NB4 (cell line): ENCODE data around the gene GALNTL6.

ENCODE experiments used
- DNase-seq: peaks from one replicate; pipeline ENCODE4 v3.0.0; 2010; ENCODE audit warnings: low read depth
- H3K4me3 ChIP-seq: one replicate; pipeline ENCODE4 v1.5.1; 2011; ENCODE audit warnings: mild to moderate bottlenecking, low read depth, low read length, moderate library complexity
- CTCF ChIP-seq: IDR thresholded peaks from one replicate; pipeline ENCODE4 v1.5.1; 2012; ENCODE audit warnings: low read depth, low read length
- MYC ChIP-seq: IDR thresholded peaks from 2 replicates; pipeline ENCODE4 v1.6.1; 2011; ENCODE audit warnings: low read depth, low read length
- POLR2A ChIP-seq: IDR thresholded peaks from 2 replicates; pipeline ENCODE4 v1.6.1; 2011; ENCODE audit warnings: mild to moderate bottlenecking; ENCODE audit not compliant: insufficient read length; ENCODE audit errors: extremely low read depth
- TF ChIP-seq, protein P1 (sequence below): IDR thresholded peaks from 2 replicates; pipeline ENCODE4 v1.6.1; 2011; ENCODE audit warnings: low read depth, low read length

Gene GALNTL6

GRCh38 chr4:172045981-172046380 is 232.8 kb downstream of the GALNTL6 start:
- TF ChIP-seq POLR2A (no peak), MYC (no peak), CTCF (no peak)
- TF ChIP-seq, protein P1, sequence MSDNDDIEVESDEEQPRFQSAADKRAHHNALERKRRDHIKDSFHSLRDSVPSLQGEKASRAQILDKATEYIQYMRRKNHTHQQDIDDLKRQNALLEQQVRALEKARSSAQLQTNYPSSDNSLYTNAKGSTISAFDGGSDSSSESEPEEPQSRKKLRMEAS = no peak
- no peak for DNase-seq
- H3K4me3 ChIP-seq = no peak overlapping the region

DNA sequence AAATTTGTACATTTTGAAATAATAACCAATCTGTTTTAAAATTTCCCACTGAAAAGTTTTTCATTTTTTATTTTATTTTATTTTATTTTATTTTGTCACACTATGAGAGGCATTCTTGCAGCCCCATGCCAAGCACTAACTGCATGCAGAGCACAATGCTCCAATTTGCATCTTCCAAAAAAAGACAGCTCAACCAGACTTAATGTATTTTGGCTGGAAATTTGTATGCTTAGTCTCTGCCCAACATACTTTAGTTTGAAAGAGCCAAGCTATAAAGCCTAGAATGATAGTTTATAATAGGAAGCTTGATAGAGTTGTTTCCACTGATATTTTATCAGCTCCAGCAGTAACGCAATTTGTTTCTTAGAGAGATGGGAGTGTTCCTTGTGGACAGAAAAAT is 235.5 kb downstream of the GALNTL6 start:
- H3K4me3 ChIP-seq = no peak overlapping the region
- TF ChIP-seq MYC = no peak
- no peak for TF ChIP-seq POLR2A
- no peak for TF ChIP-seq CTCF
- TF ChIP-seq, protein P1 = no peak
- DNase-seq = no peak

GRCh38 chr4:172050911-172051310 is 237.7 kb downstream of the GALNTL6 start:
- TF ChIP-seq POLR2A (no peak), MYC (no peak)
- TF ChIP-seq, protein P1 = no peak
- H3K4me3 ChIP-seq = no peak overlapping the region
- DNase-seq = no peak

GRCh38 chr4:172055046-172055445 is 241.8 kb downstream of the GALNTL6 start:
- no peak for DNase-seq
- no peak overlapping the region for H3K4me3 ChIP-seq
- no peak for TF ChIP-seq CTCF
- TF ChIP-seq, protein P1 = no peak

- TF ChIP-seq CTCF = no peak
- no peak for DNase-seq
- H3K4me3 ChIP-seq = no peak overlapping the region
Observed at GRCh38 chr4:172055498-172055897, 242.3 kb downstream of the GALNTL6 start.

GRCh38 chr4:172061204-172061603 is 248.0 kb downstream of the GALNTL6 start:
- no peak overlapping the region for H3K4me3 ChIP-seq
- TF ChIP-seq POLR2A = no peak
- no peak for TF ChIP-seq CTCF
- TF ChIP-seq, protein P1 = no peak
- TF ChIP-seq MYC = no peak
- no peak for DNase-seq
